Stimulated activated naive B cell treated with anti-CD40 and anti-IgM and Interleukin-4, amounts not matched to agents 10 μg/mL and 1 μg/mL and 100 μg/mL, for 72 hours (primary cell): ENCODE data around the gene LSM10.
A peak's percentile ranks its signal among the peaks of the same experiment; 100 is the strongest.

Source experiments
- ATAC-seq, 2 donors: fragments of 150-1000 bp; cut with Tn5 transposase; replicated peaks; 2 replicates each; pipeline ENCODE4 v1.10.0; 2021; ENCODE audit warnings: moderate library complexity in 1 of 2
- DNase-seq: peaks from one replicate; pipeline ENCODE4 v3.0.0; 2021
- H3K27ac Mint-ChIP-seq: one replicate; pipeline ENCODE4 v1.8.0; 2022; ENCODE audit warnings: mild to moderate bottlenecking, mixed read lengths
- H3K27me3 Mint-ChIP-seq, 2 donors: one replicate each; pipeline ENCODE4 v1.8.0; 2022; ENCODE audit warnings: mixed read lengths in 2 of 2
- H3K36me3 Mint-ChIP-seq, 2 donors: one replicate each; pipeline ENCODE4 v1.8.0; 2022; ENCODE audit warnings: mixed read lengths in 2 of 2, mild to moderate bottlenecking in 1 of 2
- H3K4me1 Mint-ChIP-seq, 2 donors: one replicate each; pipeline ENCODE4 v1.8.0; 2022; ENCODE audit warnings: mixed read lengths in 2 of 2, mild to moderate bottlenecking in 1 of 2
- H3K4me3 Mint-ChIP-seq, 2 donors: one replicate each; pipeline ENCODE4 v1.8.0; 2022; ENCODE audit warnings: mild to moderate bottlenecking in 2 of 2, mixed read lengths in 2 of 2, moderate library complexity in 1 of 2
- H3K9me3 Mint-ChIP-seq, 2 donors: one replicate each; pipeline ENCODE4 v1.8.0; 2022; ENCODE audit warnings: mixed read lengths in 2 of 2, mild to moderate bottlenecking in 1 of 2

LSM10 gene

GRCh38 chr1:36420409-36420808 is 22.7 kb upstream of the LSM10 start:
- Mint-ChIP-seq H3K4me3 (no peak overlapping the region), H3K36me3 (no peaks in the 10 kb centered on the region), H3K9me3 (no peaks in the 10 kb centered on the region), H3K27me3 (no peaks in the 10 kb centered on the region), H3K27ac (peak overlapping the region; percentile 87), H3K4me1 (peaks cover 7 to 8% of the 10 kb centered on the region in 2 donors)
- ATAC-seq (no peak), DNase-seq (no peak)

- ATAC-seq (no peak), DNase-seq (no peak)
- no peak overlapping the region for H3K27ac Mint-ChIP-seq
- H3K27me3 Mint-ChIP-seq, result no peaks in the 10 kb centered on the region
- peaks cover 8 to 10% of the 10 kb centered on the region in 2 donors for H3K4me1 Mint-ChIP-seq
- H3K9me3 Mint-ChIP-seq, result no peaks in the 10 kb centered on the region
- H3K4me3 Mint-ChIP-seq, result no peak overlapping the region
- no peaks in the 10 kb centered on the region for H3K36me3 Mint-ChIP-seq
Observed at GRCh38 chr1:36419569-36419968, 21.9 kb upstream of the LSM10 start.

GRCh38 chr1:36419140-36419539 is 21.4 kb upstream of the LSM10 start:
- DNase-seq, result no peak
- H3K27ac Mint-ChIP-seq, result no peak overlapping the region
- no peak for ATAC-seq
- no peaks in the 10 kb centered on the region for H3K9me3 Mint-ChIP-seq
- no peaks in the 10 kb centered on the region for H3K27me3 Mint-ChIP-seq
- no peaks in the 10 kb centered on the region for H3K36me3 Mint-ChIP-seq
- peaks cover 8 to 14% of the 10 kb centered on the region in 2 donors for H3K4me1 Mint-ChIP-seq
- H3K4me3 Mint-ChIP-seq, result no peak overlapping the region

- Mint-ChIP-seq H3K4me1 (peaks cover 8 to 20% of the 10 kb centered on the region in 2 donors), H3K27me3 (no peaks in the 10 kb centered on the region), H3K9me3 (no peaks in the 10 kb centered on the region), H3K27ac (no peak overlapping the region), H3K36me3 (no peaks in the 10 kb centered on the region), H3K4me3 (no peak overlapping the region)
- DNase-seq, result no peak
- ATAC-seq, result no peak
Observed at GRCh38 chr1:36417931-36418330, 20.2 kb upstream of the LSM10 start.

GRCh38 chr1:36415661-36416326 is 18.1 kb upstream of the LSM10 start:
- DNase-seq (no peak), ATAC-seq (no peak)
- Mint-ChIP-seq H3K27me3 (no peaks in the 10 kb centered on the region), H3K36me3 (peaks cover 4 to 7% of the 10 kb centered on the region in 2 donors), H3K9me3 (peaks cover 4 to 5% of the 10 kb centered on the region in 2 donors), H3K4me1 (peaks cover 11 to 34% of the 10 kb centered on the region in 2 donors), H3K27ac (peak overlapping the region; percentile 20), H3K4me3 (no peak overlapping the region)

- DNase-seq (no peak), ATAC-seq (no peak)
- Mint-ChIP-seq H3K36me3 (peaks cover 9 to 12% of the 10 kb centered on the region in 2 donors), H3K4me1 (peaks cover 10 to 36% of the 10 kb centered on the region in 2 donors), H3K9me3 (peaks cover 4 to 5% of the 10 kb centered on the region in 2 donors), H3K27ac (no peak overlapping the region), H3K4me3 (no peak overlapping the region), H3K27me3 (no peaks in the 10 kb centered on the region)
Observed at GRCh38 chr1:36414384-36414783, 16.7 kb upstream of the LSM10 start.

GRCh38 chr1:36411674-36412648 is 14.3 kb upstream of the LSM10 start:
- ATAC-seq (peak; percentile 78 to 95), DNase-seq (peak; percentile 43)
- peak overlapping the region; percentile 81 for H3K27ac Mint-ChIP-seq
- peak overlapping the region in 1 of 2 donors; percentile 0 for H3K4me3 Mint-ChIP-seq
- no peaks in the 10 kb centered on the region for H3K27me3 Mint-ChIP-seq
- H3K4me1 Mint-ChIP-seq, result peaks cover 10 to 36% of the 10 kb centered on the region in 2 donors
- H3K36me3 Mint-ChIP-seq, result peaks cover 9 to 14% of the 10 kb centered on the region in 2 donors
- H3K9me3 Mint-ChIP-seq, result peaks cover 4 to 5% of the 10 kb centered on the region in 2 donors

- ATAC-seq, result no peak
- no peak for DNase-seq
- H3K36me3 Mint-ChIP-seq, result peaks cover 9 to 14% of the 10 kb centered on the region in 2 donors
- H3K4me1 Mint-ChIP-seq, result peaks cover 15 to 32% of the 10 kb centered on the region in 2 donors
- H3K27me3 Mint-ChIP-seq, result no peaks in the 10 kb centered on the region
- H3K27ac Mint-ChIP-seq, result no peak overlapping the region
- no peak overlapping the region for H3K4me3 Mint-ChIP-seq
- peaks cover 4 to 5% of the 10 kb centered on the region in 2 donors for H3K9me3 Mint-ChIP-seq
Observed at GRCh38 chr1:36408479-36408878, 10.8 kb upstream of the LSM10 start.

- peaks cover 9 to 33% of the 10 kb centered on the region in 2 donors for H3K4me1 Mint-ChIP-seq
- peaks cover 1 to 2% of the 10 kb centered on the region in 2 donors for H3K9me3 Mint-ChIP-seq
- no peak overlapping the region for H3K4me3 Mint-ChIP-seq
- ATAC-seq (no peak), DNase-seq (no peak)
- H3K27me3 Mint-ChIP-seq, result no peaks in the 10 kb centered on the region
- peaks cover 7 to 12% of the 10 kb centered on the region in 2 donors for H3K36me3 Mint-ChIP-seq
- H3K27ac Mint-ChIP-seq, result no peak overlapping the region
Observed at GRCh38 chr1:36406440-36406839, 8.7 kb upstream of the LSM10 start.

- ATAC-seq (no peak), DNase-seq (no peak)
- H3K4me1 Mint-ChIP-seq, result peaks cover 12 to 41% of the 10 kb centered on the region in 2 donors
- no peaks in the 10 kb centered on the region for H3K27me3 Mint-ChIP-seq
- peaks cover 3% of the 10 kb centered on the region in 2 donors for H3K36me3 Mint-ChIP-seq
- no peak overlapping the region for H3K27ac Mint-ChIP-seq
- H3K9me3 Mint-ChIP-seq, result no peaks in the 10 kb centered on the region
- no peak overlapping the region for H3K4me3 Mint-ChIP-seq
Observed at GRCh38 chr1:36402504-36402890, 4.8 kb upstream of the LSM10 start.

GRCh38 chr1:36401602-36402503 is 4.1 kb upstream of the LSM10 start:
- Mint-ChIP-seq H3K36me3 (peaks cover 3 to 4% of the 10 kb centered on the region in 2 donors), H3K4me3 (peak overlapping the region; percentile 79 to 89), H3K9me3 (no peaks in the 10 kb centered on the region), H3K27me3 (no peaks in the 10 kb centered on the region), H3K4me1 (peaks cover 15 to 45% of the 10 kb centered on the region in 2 donors), H3K27ac (peak overlapping the region; percentile 93)
- DNase-seq (no peak), ATAC-seq (no peak)

- Mint-ChIP-seq H3K4me1 (peaks cover 17 to 45% of the 10 kb centered on the region in 2 donors), H3K27me3 (no peaks in the 10 kb centered on the region), H3K9me3 (no peaks in the 10 kb centered on the region), H3K27ac (peak overlapping the region; percentile 93), H3K36me3 (peaks cover 3 to 4% of the 10 kb centered on the region in 2 donors), H3K4me3 (peak overlapping the region; percentile 79 to 89)
- peak; percentile 33 to 68 for ATAC-seq
- DNase-seq, result peak; percentile 44
Observed at GRCh38 chr1:36400825-36401601, 3.3 kb upstream of the LSM10 start.

- Mint-ChIP-seq H3K4me1 (peaks cover 17 to 50% of the 10 kb centered on the region in 2 donors), H3K36me3 (peaks cover 3 to 4% of the 10 kb centered on the region in 2 donors), H3K9me3 (no peaks in the 10 kb centered on the region), H3K4me3 (peak overlapping the region; percentile 29 to 89), H3K27ac (no peak overlapping the region), H3K27me3 (no peaks in the 10 kb centered on the region)
- ATAC-seq, result no peak
- no peak for DNase-seq
Observed at GRCh38 chr1:36400514-36400824, 2.8 kb upstream of the LSM10 start.
